ENCODE measurements around the gene UBC. TPM values are rescaled to one million over a fixed set of nuclear protein-coding genes. Genes with fewer than 3 reads are reported as not detected.
"Not testable (repeated sequence)": the region's sequence is repeated elsewhere in the genome, so short reads cannot be mapped to it uniquely, and the experiment has no call there.

The UBC gene
- total RNA-seq, 1 donor from 2014 or later: 979 TPM

DNA sequence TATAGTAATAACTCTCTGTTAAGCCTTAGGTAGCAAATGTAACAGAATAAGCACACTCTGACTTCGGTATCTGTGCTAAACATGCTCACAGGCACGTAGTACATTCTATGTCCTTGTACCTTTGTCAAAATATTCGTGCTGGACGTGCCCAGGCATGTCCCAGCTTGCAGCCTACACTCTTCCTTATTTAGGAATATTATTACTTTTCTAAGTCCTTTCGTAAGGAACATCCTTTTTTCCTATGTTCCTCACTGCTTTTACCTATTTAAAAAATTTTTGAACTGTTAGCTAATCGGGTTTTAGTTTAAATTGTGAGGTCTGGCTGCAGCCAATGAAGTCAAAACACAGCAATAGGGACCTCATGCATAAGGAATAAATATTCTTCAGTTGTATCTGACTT is 24.1 kb upstream of the UBC start:
- no peak for ATAC-seq
- intact Hi-C loops (cut with DNase I): no loop called here
- DNase-seq (ENCODE audit: low spot score): no peak

DNA sequence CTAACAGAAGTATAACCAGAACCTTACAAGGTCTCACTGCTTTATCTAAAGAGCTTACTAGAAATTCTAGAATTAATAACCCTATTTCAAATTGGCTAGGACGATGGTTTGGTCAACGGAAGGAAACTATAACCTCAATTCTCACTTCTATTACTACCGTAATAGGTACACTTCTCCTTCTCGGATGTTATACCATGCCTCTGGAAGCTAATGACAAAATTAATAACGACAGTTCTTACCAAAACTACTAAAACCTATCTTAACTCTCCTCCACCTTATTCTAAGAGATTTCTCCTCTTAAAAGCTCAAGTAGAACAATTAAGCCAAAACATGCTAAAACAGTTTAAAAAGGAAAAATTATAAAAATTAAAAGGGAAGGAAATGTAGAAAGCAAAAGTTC is 23.7 kb upstream of the UBC start:
- ATAC-seq (no peak), DNase-seq (ENCODE audit: low spot score) (no peak)
- intact Hi-C loops (cut with DNase I): no loop called here

DNA sequence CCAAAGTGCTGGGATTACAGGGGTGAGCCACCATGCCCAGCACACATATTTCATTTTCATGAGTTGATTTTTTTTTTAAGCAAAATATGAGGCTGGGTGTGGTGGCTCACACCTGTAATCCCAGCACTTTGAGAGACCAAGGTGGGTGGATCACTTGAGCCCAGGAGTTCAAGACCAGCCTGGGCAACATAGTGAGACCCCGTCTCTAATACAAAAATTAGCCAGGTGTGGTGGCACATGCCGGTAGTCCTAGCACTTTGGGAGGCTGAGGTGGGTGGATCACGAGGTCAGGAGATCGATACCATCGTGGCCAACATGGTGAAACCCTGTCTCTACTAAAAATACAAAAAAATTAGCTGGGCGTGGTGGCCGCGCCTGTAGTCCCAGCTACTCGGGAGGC is 17.1 kb upstream of the UBC start:
- intact Hi-C loops (cut with DNase I); DNase-seq (ENCODE audit: low spot score): not testable (repeated sequence)

DNA sequence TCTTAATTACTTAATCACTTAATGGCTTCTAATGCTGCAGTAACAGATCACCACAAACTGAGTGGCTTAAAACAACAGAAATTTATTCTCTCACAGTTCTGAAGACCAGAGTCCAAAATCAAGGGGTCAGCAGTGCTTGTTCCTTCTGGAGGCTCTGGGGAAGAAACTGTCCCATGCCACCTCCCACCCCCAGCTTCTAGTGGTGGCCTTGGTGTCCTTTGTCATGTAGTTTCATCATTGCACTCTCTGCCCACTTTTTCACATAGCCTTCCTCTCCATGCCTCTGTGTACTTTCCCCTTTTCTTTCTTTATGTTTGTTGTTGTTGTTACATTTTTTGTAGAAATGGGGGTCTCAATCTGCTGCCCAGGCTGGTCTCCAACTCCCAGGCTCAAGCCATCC is 16.1 kb upstream of the UBC start:
- no peak for DNase-seq (ENCODE audit: low spot score)

More for the DNA sequence above, 17.1 kb upstream of the UBC start:
- ATAC-seq: not testable (repeated sequence)

DNA sequence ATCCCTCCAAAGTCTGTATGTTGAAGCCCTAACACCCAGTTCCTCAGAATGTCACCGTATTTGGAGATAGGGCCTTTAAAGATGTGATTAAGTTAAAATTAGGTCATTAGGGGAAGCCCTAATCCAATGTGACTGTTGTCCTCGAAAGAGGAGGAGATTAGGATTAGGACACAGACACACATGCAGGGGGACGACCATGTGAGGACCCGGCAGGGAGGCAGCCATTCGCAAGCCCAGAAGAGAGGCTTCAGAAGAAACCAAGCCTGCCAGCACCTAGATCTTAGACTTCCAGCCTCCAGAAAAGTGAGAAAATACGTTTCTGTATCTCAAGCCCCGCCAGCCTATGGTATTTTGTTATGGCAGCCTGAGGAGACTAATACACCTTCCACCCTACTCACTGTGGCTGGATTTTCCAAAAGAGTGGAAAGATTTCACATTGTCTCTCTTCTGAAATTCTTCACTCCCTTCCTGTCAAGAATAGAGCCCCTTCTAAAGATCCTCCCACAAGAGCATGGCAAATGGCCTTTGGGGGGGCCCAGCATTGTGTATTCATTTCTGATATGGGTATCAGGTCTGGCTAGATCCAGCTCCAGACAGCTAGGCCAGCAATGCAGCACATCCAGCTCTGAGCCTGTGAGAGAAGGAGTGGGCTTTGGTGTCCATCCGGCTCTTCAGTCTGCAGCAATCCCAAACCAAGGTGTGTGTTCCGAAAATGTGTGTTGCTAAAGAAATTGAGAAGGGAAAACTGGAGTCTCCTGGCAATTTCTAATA is 15.4 kb upstream of the UBC start:
- DNase-seq (ENCODE audit: low spot score) (no peak), ATAC-seq (no peak)
- intact Hi-C loops (cut with DNase I): no loop called here

More for the DNA sequence above, 16.1 kb upstream of the UBC start:
- ATAC-seq: no peak
- intact Hi-C loops (cut with DNase I): no loop called here

DNA sequence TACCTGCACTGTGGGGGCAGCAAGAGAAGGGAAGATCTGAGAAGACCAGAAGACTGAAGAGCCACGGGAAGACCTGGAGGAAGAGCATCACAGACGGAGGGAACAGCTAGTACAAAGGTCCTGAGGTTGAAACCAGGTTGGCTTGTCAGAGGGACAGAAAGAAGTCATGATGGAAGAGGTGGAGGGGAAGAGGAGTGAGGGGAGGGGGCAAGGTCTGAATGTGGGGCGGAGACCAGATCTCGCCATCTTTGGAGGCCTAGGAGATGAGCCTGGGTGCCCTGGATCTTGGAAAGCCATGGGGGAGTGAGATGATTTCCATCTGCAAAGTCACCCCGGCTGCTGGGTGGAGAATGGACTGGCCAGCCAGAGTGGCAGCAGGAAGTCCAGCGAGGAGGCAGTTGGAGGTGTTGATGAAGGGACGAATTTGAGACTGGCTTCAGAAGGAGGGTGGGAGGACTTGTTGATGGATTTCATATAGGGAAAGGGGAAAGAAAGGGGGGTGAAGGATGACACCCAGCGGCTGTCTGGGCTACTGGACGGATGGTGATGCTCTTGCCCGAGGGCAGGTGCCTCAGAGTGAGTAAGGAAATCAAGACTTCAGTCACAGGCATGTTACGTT is 14.6 kb upstream of the UBC start:
- ATAC-seq (no peak), DNase-seq (ENCODE audit: low spot score) (peak; percentile 56)
- intact Hi-C loops (cut with DNase I): no loop called here

DNA sequence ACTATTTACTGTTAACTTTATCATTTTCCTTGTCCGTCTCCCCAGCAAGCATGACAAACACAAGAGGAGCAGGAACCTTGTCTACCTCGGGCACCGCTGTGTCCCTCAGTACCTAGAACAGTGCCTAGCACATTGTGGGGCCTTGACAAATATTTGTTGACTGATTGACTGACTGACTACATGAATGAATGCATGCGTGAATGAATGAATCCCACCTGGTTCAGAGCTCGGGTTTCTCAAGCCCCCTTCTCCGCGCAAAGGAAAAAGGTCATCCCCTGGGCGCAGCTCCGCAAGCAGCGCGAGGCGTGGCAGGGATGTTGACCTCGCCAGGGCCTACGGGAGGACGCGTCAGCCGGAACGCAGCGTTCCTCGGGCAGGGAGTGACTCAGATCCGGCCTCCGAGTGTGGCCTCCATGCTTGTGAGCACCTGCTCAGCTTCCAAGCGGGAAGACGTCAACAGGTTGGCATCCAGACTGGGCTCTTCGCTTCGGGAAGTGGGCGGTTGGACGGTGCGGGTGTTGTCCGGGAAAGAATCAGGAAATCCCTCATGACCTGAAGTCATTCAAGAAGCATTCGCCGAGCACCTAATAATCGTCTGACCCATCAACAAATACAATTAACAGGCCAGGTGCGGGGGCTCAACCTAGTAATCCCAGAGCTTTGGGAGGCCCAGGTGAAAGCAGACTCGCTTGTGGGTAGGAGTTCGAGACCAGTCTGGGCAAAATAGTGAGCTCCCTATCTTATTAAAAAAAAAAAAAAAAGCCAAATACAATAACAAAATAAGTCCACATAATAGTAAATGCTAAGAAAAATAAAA is 13.9 kb upstream of the UBC start:
- ATAC-seq: peak; percentile 86
- intact Hi-C loops (cut with DNase I): no loop called here
- peak; percentile 81 for DNase-seq (ENCODE audit: low spot score)

DNA sequence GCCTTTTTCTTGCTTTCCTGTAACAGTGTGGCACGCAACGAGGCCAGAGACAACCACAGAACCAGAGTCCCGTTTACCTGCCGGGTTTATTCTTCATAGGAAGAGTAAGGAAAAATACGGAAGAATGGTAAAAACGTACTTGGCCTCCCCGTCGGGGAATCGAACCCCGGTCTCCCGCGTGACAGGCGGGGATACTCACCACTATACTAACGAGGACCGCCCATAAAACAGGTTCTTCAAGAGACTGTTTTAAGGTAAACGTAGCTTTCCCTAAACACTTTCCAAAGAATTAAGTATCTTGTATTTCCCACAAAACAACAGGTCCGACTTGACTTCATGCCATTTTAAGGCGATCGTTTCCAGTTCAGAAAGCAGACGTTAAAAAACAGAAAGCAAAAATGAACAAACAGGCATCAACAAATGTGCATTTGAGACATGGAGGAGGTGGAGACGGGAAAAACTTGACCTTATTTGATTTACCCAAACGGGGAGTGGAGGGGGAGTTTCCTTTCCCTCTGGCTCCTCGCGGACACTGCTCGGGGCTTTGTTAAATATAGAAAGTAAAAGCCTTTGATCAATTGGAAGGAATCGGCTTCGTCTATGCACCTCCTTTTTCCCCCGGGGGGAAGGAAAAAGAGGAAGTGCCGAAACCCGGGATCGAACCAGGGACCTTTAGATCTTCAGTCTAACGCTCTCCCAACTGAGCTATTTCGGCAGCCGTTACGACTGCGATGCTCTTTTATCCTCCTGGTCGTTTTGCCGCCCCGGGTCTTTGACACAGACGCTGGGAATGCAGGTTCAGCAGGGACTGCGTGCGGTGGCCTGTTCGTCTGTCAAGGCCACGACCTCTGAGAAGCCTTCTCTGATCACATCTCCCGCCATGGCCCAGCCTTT is 13.0 kb upstream of the UBC start:
- ATAC-seq: peak; percentile 94
- peak; percentile 96 for DNase-seq (ENCODE audit: low spot score)
- intact Hi-C loops (cut with DNase I): no loop called here

DNA sequence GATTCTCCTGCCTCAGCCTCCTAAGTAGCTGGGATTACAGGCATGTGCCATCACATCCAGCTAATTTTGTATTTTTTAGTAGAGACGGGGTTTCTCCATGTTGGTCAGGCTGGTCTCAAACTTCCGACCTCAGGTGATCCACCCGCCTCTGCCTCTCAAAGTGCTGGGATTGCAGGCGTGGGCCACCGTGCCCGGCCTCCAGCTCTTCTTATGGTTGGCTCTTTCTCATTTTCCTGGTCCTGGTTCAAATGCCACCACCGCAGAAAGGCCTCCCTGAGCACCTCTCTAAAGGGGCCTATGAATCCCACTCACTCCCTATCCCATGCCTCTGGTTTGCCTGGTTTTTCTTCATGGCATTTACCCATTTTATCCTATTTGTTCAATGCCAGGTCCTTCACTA is 11.3 kb upstream of the UBC start:
- ATAC-seq; DNase-seq (ENCODE audit: low spot score); intact Hi-C loops (cut with DNase I): not testable (repeated sequence)

DNA sequence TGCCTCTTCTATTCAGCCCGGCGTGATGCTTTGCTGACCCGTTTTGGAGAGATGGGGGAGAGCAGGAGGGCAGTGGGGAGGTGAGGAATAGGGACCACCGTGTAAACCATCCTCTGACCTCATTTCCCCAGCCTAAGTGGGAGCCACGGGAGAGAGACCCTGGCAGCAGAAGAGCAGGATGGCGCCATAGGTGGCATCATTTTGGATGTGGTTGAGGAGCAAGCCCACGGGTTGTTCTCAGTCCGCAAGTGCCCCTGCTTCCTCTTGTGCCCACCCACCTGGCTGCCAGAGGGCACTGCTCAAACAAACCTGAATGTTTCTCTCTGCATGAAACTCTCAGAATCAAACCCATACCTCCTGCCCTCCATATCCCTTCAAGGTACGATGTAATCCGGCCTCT is 10.7 kb upstream of the UBC start:
- peak; percentile 49 for DNase-seq (ENCODE audit: low spot score)
- intact Hi-C loops (cut with DNase I): no loop called here
- no peak for ATAC-seq

DNA sequence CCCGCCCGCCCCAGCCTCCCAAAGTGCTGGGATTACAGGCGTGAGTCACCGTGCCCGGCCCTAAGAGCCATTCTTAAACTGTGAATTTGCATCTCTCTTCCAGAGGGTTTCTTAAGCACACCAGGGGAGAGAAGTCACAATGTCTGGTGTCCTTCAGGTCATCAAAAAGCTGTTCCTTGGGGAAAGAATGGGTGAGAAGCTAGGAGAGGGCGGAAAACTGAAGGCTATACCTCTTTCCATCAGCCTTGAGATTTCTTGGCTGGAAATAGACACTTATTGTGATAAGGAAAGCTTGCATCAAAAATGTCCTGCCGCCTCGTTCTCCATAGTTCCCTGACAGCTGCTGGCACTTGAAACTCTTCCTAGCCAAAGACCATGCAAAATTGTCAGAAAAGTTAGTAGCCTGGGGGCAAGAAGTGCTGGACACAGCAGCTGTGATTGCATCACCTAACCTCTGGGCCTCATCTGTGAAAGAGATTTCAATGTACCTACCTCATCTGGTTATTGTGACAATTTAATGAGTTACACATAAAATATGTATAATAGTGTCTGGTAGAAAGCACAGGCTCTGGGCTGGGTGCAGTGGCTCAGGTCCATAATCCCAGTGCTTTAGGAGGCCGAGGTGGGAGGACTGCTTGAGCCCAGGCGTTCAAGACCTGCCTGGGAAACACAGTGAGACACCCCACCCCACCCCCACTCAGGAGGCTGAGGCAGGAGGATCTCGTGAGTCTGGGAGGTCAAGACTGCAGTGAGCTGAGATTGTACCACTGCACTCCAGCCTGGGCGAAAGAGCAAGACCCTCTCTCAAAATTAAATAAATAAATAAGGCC is 9.7 kb upstream of the UBC start:
- no peak for ATAC-seq
- intact Hi-C loops (cut with DNase I): no loop called here
- no peak for DNase-seq (ENCODE audit: low spot score)

DNA sequence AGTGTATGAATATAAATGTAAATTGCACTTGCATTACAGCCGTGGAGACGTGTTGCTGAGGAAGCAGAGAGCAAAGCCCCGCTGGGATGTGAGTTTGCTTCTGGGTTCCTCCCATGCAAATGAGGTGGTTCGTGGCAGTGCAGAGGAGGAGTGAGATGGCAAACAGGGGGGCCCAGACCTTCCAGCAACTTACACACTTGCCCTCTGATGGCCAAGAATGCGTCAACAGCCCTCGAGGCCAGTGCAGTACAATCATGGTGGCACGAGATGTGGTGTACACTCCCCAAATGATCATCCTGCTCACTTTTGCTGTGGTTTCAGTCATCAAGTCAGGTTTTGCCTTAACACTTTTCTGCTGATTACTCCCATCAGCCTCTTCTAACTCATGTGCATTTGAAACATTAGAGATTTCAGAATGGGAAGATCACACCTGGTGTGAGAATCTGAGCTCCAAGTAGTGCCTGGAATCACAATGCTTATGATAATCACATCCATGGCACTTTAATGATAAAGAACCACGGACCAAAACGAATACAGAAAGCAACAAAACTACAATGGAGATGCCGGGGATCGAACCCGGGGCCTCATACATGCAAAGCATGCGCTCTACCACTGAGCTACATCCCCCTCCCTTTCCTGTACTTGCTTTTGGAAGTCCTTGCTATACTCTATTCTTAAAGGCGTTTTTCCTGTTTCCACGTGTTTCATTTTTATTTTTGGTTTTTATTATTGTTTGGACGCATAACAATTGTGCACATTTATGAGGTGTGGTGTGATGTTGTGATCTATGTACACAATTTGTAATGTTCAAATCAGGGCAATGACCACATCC is 7.0 kb upstream of the UBC start:
- DNase-seq (ENCODE audit: low spot score): peak; percentile 79
- intact Hi-C loops (cut with DNase I): no loop called here
- no peak for ATAC-seq

DNA sequence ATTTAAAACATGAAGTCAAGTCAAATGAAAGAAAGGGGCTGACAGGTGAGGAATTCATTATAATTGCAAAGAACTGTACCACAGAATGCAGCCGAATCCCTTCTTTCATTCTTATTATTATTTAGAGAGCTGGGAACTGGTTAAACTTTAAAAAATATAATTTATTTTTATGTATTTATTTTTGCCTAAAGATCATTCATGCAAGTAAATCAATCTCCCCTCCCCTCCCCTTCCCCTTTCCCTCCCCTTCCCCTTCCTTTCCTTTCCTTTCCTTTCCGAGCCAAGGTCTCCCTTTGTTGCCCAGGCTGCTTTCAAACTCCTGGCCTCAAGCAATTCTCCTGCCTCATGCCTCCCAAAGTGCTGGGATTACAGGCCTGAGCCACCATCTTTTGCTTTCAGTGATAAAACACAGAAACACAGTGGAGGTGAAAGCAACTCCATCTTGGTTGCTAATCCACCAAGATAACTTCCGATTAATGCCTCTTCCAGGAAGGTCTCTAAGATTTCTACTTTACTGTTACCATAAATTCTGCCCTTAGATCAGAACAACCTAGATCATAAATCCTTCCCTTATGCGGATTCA is 6.0 kb upstream of the UBC start:
- intact Hi-C loops (cut with DNase I): no loop called here
- DNase-seq (ENCODE audit: low spot score): no peak
- no peak for ATAC-seq

DNA sequence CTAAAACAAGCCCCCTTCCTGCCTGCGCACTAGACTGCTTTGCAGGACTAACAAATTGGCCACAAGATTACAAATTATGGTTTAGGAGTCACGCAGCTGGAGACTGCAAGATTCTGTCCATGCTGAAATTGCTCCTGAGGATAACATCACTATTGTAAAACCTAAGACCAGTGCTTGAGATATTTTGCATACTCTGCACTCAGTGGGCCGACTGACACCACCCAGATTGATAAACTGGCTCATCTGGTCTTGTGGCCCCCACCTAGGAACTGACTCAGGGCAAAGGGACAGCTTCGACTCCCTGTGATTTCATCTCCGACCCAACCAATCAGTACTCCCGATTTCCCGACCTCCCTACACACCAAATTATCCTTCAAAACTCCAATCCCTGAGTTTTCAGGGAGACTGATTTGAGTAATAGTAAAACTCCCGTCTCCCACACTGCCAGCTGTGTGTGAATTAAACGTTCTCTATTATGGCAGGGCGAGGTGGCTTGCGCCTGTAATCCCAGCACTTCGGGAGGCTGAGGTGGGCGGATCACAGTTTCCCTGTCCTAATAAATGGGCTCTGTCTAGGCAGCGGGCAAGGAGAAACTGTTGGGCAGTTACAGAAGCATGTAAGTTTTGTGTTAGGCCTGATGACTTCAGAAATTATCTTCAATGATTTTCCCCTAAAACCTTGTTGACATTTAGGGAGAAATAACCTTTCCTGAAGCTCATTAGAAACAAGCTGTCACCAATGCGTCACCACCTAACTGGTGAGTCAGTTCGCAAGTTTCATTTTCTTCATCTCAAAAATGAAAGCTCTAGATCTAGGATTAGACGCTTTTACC is 5.3 kb upstream of the UBC start:
- DNase-seq (ENCODE audit: low spot score) (no peak), ATAC-seq (no peak)
- intact Hi-C loops (cut with DNase I): no loop called here

DNA sequence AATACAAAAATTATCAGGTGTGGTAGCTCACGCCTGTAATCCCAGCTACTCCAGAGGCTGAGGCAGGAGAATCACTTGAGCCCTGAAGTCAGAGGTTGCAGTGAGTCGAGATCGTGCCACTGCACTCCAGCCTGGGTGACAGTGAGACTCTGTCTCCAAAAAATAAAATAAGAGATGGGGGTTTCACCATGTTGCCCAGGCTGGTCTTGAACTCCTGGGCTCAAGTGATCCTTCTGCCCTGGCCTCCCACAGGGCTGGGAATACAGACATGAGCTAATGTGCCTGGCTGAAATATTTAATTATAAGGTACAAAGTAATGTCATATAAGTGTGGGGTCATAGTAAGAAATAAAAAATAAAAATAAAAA is 4.2 kb upstream of the UBC start:
- DNase-seq (ENCODE audit: low spot score); ATAC-seq; intact Hi-C loops (cut with DNase I): not testable (repeated sequence)

All from sciatic nerve (tissue), 2 donors.